HCT116 (cell line): ENCODE results near the gene RAPGEF6. TPM values are rescaled to one million over a fixed set of nuclear protein-coding genes. Genes with fewer than 3 reads are reported as not detected.

ENCODE experiments used
- ATAC-seq: fragments of 200-7000 bp; cut with Tn5 transposase; 2 replicates; pipeline ENCODE4 v1.9.1; 2020; ENCODE audit warnings: mild to moderate bottlenecking, moderate library complexity
- BruUV-seq: library from RNA; stranded (reverse); fragments of 400-500 nt; replicated peaks from 2 replicates; lab custom pipeline; 2021; lab: Mats Ljungman, UMichigan
- CTCF ChIA-PET: fragments of 300-600 bp; sonication (Branson Sonifier 250); formaldehyde crosslinking; loops from one replicate; lab custom pipeline; 2021; ENCODE audit warnings: antibody characterized with exemption; lab: Charles Lee
- POLR2A ChIA-PET: fragments of 300-600, 350-600 bp; sonication (Branson Sonifier 250); formaldehyde crosslinking; loops from one replicate; lab custom pipeline; 2021; ENCODE audit warnings: antibody characterized with exemption; lab: Charles Lee
- RAD21 ChIA-PET, 2 experiments: fragments of 300-600 bp; sonication (Branson Sonifier 250); formaldehyde crosslinking; loops; one replicate each; lab custom pipeline; 2023; ENCODE audit warnings: low total read pairs in 2 of 2; ENCODE audit not compliant: uncharacterized antibody in 2 of 2, unreplicated experiment in 2 of 2, low non-redundant PET in 1 of 2; lab: Charles Lee
- DNase-seq: peaks from one replicate; pipeline ENCODE4 v3.0.0-alpha.2; 2010; ENCODE audit warnings: low read depth, low spot score
- H2AFZ ChIP-seq: fragments of 200-600 bp; shearing (Covaris generic), sonication (generic); 2 replicates; pipeline ENCODE4 v1.6.1; 2017; ENCODE audit warnings: low read depth, mixed run types, mixed read lengths, antibody characterized with exemption, low read length; ENCODE audit not compliant: poor library complexity, severe bottlenecking
- H3K27ac ChIP-seq: 2 replicates; pipeline ENCODE4 v1.5.1; 2012; ENCODE audit warnings: low read depth, low read length
- H3K27me3 ChIP-seq: fragments of 200-600 bp; sonication (generic); 2 replicates; pipeline ENCODE4 v1.6.1; 2016; ENCODE audit warnings: mixed run types, low read length, mixed read lengths; ENCODE audit not compliant: insufficient read depth
- H3K36me3 ChIP-seq, 2 experiments: fragments of 200-500 bp in 1 of 2; fragments of 200-600 bp in 1 of 2; sonication (Bioruptor generic) in 1 of 2; sonication (generic) in 1 of 2; 2 replicates each; pipeline versions ENCODE4 v1.5.1 to v1.6.1; 2014 to 2016; ENCODE audit warnings: low read length in 2 of 2, inconsistent platforms in 1 of 2, mixed read lengths in 1 of 2, mixed run types in 1 of 2; ENCODE audit not compliant: insufficient read depth in 2 of 2, control insufficient read depth in 1 of 2
- H3K4me1 ChIP-seq, 2 experiments: fragments of 200-600 bp in 1 of 2; sonication (generic) in 1 of 2; 2 replicates each; pipeline versions ENCODE4 v1.5.1 to v1.6.1; 2012 to 2017; ENCODE audit warnings: low read length in 2 of 2, inconsistent platforms in 1 of 2, mild to moderate bottlenecking in 1 of 2, mixed read lengths in 1 of 2, mixed run types in 1 of 2, moderate library complexity in 1 of 2; ENCODE audit not compliant: insufficient read depth in 2 of 2, control insufficient read depth in 1 of 2
- H3K4me2 ChIP-seq: fragments of 200-600 bp; sonication (generic); 2 replicates; pipeline ENCODE4 v1.6.1; 2017; ENCODE audit warnings: mixed run types, low read length, mixed read lengths
- H3K4me3 ChIP-seq, 2 experiments: fragments of 200-600 bp in 1 of 2; sonication (generic) in 1 of 2; replicated peaks in 1 of 2; 2 replicates each; pipeline ENCODE4 v1.5.1; 2011 to 2016; ENCODE audit warnings: low read length in 2 of 2, control low read depth in 1 of 2, low read depth in 1 of 2, mild to moderate bottlenecking in 1 of 2, mixed read lengths in 1 of 2, mixed run types in 1 of 2
- H3K79me2 ChIP-seq: fragments of 200-600 bp; sonication (generic); 2 replicates; pipeline ENCODE4 v1.6.1; 2017; ENCODE audit warnings: mild to moderate bottlenecking, mixed run types, low read length, moderate library complexity, mixed read lengths; ENCODE audit not compliant: insufficient read depth
- H3K9ac ChIP-seq: fragments of 200-600 bp; sonication (generic); 2 replicates; pipeline ENCODE4 v1.6.1; 2016; ENCODE audit warnings: low read length, mixed read lengths
- H3K9me2 ChIP-seq: fragments of 200-600 bp; sonication (generic), shearing (Covaris generic); 2 replicates; pipeline ENCODE4 v1.6.1; 2017; ENCODE audit warnings: mixed run types, mild to moderate bottlenecking, moderate library complexity; ENCODE audit not compliant: insufficient read depth
- H3K9me3 ChIP-seq, 2 experiments: fragments of 200-500 bp in 1 of 2; fragments of 200-600 bp in 1 of 2; sonication (Bioruptor generic) in 1 of 2; sonication (generic) in 1 of 2; 2 replicates each; pipeline ENCODE4 v1.6.1; 2014 to 2017; ENCODE audit warnings: low read length in 2 of 2, mixed read lengths in 2 of 2, inconsistent platforms in 1 of 2, low read depth in 1 of 2, mild to moderate bottlenecking in 1 of 2, mixed run types in 1 of 2, moderate library complexity in 1 of 2; ENCODE audit not compliant: control insufficient read depth in 1 of 2, insufficient read depth in 1 of 2
- H4K20me1 ChIP-seq: fragments of 200-600 bp; sonication (generic), shearing (Covaris generic); 2 replicates; pipeline ENCODE4 v1.6.1; 2017; ENCODE audit warnings: mixed run types, mild to moderate bottlenecking, moderate library complexity; ENCODE audit not compliant: insufficient read depth
- EGR1 ChIP-seq: IDR thresholded peaks from 2 replicates; pipeline ENCODE4 v1.6.1; 2012; ENCODE audit warnings: low read depth
- EZH2 ChIP-seq: fragments of 200-600 bp; sonication (generic); IDR thresholded peaks from 2 replicates; pipeline ENCODE4 v1.6.1; 2017; ENCODE audit warnings: antibody characterized with exemption, mixed run types
- EZH2phosphoT487 ChIP-seq: fragments of 200-600 bp; IDR thresholded peaks from 2 replicates; pipeline ENCODE4 v1.6.1; 2018; ENCODE audit warnings: antibody characterized with exemption, borderline replicate concordance
- FOSL1 ChIP-seq: IDR thresholded peaks from 2 replicates; pipeline ENCODE4 v1.6.1; 2012; ENCODE audit warnings: low read depth
- POLR2A ChIP-seq: IDR thresholded peaks from 2 replicates; pipeline ENCODE4 v1.7.0; 2011; ENCODE audit warnings: borderline replicate concordance; ENCODE audit not compliant: insufficient read depth, insufficient read length; ENCODE audit errors: extremely low read depth
- POLR2AphosphoS5 ChIP-seq: IDR thresholded peaks from 2 replicates; pipeline ENCODE4 v1.6.1; 2011; ENCODE audit warnings: mild to moderate bottlenecking, low read depth, low read length, moderate library complexity
- SP1 ChIP-seq: IDR thresholded peaks from 2 replicates; pipeline ENCODE4 v1.6.1; 2012; ENCODE audit warnings: low read depth
- SRF ChIP-seq: IDR thresholded peaks from 2 replicates; pipeline ENCODE4 v1.6.1; 2012; ENCODE audit warnings: low read depth
- TCF7L2 ChIP-seq: IDR thresholded peaks from 2 replicates; pipeline ENCODE4 v1.7.0; 2011; ENCODE audit warnings: borderline replicate concordance, inconsistent platforms; ENCODE audit not compliant: insufficient read depth, insufficient read length; ENCODE audit errors: extremely low read depth
- YY1 ChIP-seq: IDR thresholded peaks from 2 replicates; pipeline ENCODE4 v1.6.1; 2011; ENCODE audit warnings: low read length, low read depth, moderate library complexity, mild to moderate bottlenecking; ENCODE audit not compliant: insufficient replicate concordance; ENCODE audit errors: extremely low read depth
- ZFX ChIP-seq: fragments of 450-650 bp; IDR thresholded peaks from 2 replicates; pipeline ENCODE4 v1.6.1; 2017
- ZNF274 ChIP-seq: fragments of 200-500 bp; sonication (Bioruptor generic); IDR thresholded peaks from 2 replicates; pipeline ENCODE4 v1.6.1; 2014; ENCODE audit warnings: mild to moderate bottlenecking, low read depth, low read length, inconsistent platforms
- intact Hi-C: fragments of 100-400 bp; cut with micrococcal nuclease; formaldehyde crosslinking; loops from 2 replicates; pipeline ENCODE4 v1.10.0; 2022
- total RNA-seq: library from RNA; stranded (reverse); gene quantifications from one replicate; pipeline ENCODE4 v1.2.1, GENCODE V29; 2021; ENCODE audit not compliant: unreplicated experiment
- TF ChIP-seq, protein P1 (sequence below): IDR thresholded peaks from 2 replicates; pipeline ENCODE4 v1.6.1; 2012
- TF ChIP-seq, protein P2 (sequence below): IDR thresholded peaks from 2 replicates; pipeline ENCODE4 v1.6.1; 2012; ENCODE audit warnings: low read depth
- TF ChIP-seq, protein P3 (sequence below): IDR thresholded peaks from 2 replicates; pipeline ENCODE4 v1.6.1; 2012

RAPGEF6 gene
- total RNA-seq, 1 experiment from 2014 or later: 18.4 TPM

DNA sequence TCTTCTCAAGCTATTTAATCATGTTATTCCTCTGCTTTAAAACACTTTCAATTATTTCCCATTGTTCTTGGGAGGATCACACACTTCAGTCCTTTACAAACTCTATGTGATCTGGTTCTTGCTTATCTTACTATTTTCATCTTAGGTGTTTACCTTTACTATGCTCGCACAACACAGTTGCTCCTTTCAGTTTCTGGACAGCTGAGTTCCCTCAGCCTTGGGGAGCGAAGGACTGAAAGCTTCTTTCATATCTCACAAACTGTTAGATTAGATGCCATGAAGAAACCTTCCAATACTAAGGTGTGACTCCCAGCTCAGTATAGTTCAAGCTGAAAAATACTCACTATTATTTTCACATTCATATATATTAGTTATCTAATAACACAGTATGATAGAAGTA is 253.3 kb downstream of the RAPGEF6 start:
- TF ChIP-seq, protein P1, sequence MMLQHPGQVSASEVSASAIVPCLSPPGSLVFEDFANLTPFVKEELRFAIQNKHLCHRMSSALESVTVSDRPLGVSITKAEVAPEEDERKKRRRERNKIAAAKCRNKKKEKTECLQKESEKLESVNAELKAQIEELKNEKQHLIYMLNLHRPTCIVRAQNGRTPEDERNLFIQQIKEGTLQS: no peak
- TF ChIP-seq SP1 (no peak), EZH2phosphoT487 (no peak), YY1 (no peak), POLR2A (no peak), EZH2 (no peak), EGR1 (no peak), TCF7L2 (no peak), FOSL1 (no peak)
- POLR2A ChIA-PET: interaction anchor here (1.1 kb wide), 1 partner anchor 26 kb away, joined by 3 read pairs; no protein-coding TSS in a partner anchor
- Histone ChIP-seq H3K36me3 (peaks cover 2 to 4% of the 10 kb centered on the region in 2 experiments; a peak in 1 of 4 replicates), H4K20me1 (no peaks in the 10 kb centered on the region), H3K4me3 (no peak overlapping the region), H3K27me3 (no peaks in the 10 kb centered on the region), H3K4me1 (peaks cover 2 to 9% of the 10 kb centered on the region in 2 experiments; a peak in 2 of 4 replicates), H3K27ac (no peak overlapping the region), H3K9me2 (no peaks in the 10 kb centered on the region), H3K9ac (no peak overlapping the region), H3K4me2 (no peak overlapping the region), H3K9me3 (no peaks in the 10 kb centered on the region), H3K79me2 (peaks cover 10% of the 10 kb centered on the region; the same call in 1 of the 2 replicates), H2AFZ (no peak overlapping the region)
- DNase-seq: no peak
- no TSS peak for BruUV-seq
- ATAC-seq: 0 out of 2 replicates have a peak, but pooled peaks have one; percentile 3
- CTCF ChIA-PET: interaction anchor here (0.6 to 1.2 kb wide), 7 partner anchors 123 to 510 kb away, joined by 3 to 6 read pairs (median 3); partner anchors contain the start of gene HINT1
- intact Hi-C loops: loop anchor here (1.0 to 10.0 kb wide), 4 partner anchors 117 to 1477 kb away; partner anchors contain the start of genes CDC42SE2, CHSY3 and HINT1
- RAD21 ChIA-PET: no interaction called here

DNA sequence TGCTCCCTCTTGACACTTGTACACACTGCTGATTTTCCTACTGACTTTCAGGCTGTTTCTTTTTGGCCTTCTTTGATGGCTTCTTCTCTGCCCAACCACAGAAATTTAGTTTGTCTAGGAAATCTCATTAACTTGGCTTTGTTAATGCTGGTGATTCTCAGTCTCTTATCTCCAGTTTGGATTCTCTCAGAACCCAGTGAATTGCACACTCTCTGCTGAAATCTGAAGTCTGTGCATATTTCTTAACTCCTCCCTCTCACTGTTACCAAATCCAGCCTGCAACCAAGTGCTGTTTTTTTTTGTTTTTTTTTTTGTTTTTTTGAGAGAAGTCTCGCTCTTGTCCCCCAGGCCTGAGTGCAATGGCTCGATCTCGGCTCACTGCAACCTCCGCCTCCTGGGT is 254.0 kb downstream of the RAPGEF6 start:
- Histone ChIP-seq H3K27me3 (no peaks in the 10 kb centered on the region), H2AFZ (no peak overlapping the region), H4K20me1 (no peaks in the 10 kb centered on the region), H3K36me3 (peaks cover 2% of the 10 kb centered on the region in 2 experiments; a peak in 1 of 4 replicates), H3K4me3 (no peak overlapping the region), H3K27ac (no peak overlapping the region), H3K4me1 (peaks cover 2 to 9% of the 10 kb centered on the region in 2 experiments; a peak in 2 of 4 replicates), H3K9me2 (no peaks in the 10 kb centered on the region), H3K4me2 (no peak overlapping the region), H3K79me2 (peaks cover 15% of the 10 kb centered on the region), H3K9ac (no peak overlapping the region), H3K9me3 (no peaks in the 10 kb centered on the region)
- ATAC-seq: no peak
- POLR2A ChIA-PET: no interaction called here
- intact Hi-C loops: loop anchor here (5.0 to 10.0 kb wide), 2 partner anchors 269 to 1476 kb away; partner anchors contain the start of gene CHSY3
- no TSS peak for BruUV-seq
- CTCF ChIA-PET: no interaction called here
- no peak for TF ChIP-seq POLR2AphosphoS5
- TF ChIP-seq, protein P2, sequence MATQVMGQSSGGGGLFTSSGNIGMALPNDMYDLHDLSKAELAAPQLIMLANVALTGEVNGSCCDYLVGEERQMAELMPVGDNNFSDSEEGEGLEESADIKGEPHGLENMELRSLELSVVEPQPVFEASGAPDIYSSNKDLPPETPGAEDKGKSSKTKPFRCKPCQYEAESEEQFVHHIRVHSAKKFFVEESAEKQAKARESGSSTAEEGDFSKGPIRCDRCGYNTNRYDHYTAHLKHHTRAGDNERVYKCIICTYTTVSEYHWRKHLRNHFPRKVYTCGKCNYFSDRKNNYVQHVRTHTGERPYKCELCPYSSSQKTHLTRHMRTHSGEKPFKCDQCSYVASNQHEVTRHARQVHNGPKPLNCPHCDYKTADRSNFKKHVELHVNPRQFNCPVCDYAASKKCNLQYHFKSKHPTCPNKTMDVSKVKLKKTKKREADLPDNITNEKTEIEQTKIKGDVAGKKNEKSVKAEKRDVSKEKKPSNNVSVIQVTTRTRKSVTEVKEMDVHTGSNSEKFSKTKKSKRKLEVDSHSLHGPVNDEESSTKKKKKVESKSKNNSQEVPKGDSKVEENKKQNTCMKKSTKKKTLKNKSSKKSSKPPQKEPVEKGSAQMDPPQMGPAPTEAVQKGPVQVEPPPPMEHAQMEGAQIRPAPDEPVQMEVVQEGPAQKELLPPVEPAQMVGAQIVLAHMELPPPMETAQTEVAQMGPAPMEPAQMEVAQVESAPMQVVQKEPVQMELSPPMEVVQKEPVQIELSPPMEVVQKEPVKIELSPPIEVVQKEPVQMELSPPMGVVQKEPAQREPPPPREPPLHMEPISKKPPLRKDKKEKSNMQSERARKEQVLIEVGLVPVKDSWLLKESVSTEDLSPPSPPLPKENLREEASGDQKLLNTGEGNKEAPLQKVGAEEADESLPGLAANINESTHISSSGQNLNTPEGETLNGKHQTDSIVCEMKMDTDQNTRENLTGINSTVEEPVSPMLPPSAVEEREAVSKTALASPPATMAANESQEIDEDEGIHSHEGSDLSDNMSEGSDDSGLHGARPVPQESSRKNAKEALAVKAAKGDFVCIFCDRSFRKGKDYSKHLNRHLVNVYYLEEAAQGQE: no peak
- no peak for TF ChIP-seq ZNF274
- no peak for TF ChIP-seq ZFX
- TF ChIP-seq SP1: no peak
- TF ChIP-seq FOSL1: no peak
- TF ChIP-seq, protein P3, sequence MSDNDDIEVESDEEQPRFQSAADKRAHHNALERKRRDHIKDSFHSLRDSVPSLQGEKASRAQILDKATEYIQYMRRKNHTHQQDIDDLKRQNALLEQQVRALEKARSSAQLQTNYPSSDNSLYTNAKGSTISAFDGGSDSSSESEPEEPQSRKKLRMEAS: no peak
- no peak for TF ChIP-seq SRF
- TF ChIP-seq EZH2: no peak
- no peak for DNase-seq
- RAD21 ChIA-PET: no interaction called here
